ENCODE measurements around the gene ZBTB8B.

Gene ZBTB8B

DNA sequence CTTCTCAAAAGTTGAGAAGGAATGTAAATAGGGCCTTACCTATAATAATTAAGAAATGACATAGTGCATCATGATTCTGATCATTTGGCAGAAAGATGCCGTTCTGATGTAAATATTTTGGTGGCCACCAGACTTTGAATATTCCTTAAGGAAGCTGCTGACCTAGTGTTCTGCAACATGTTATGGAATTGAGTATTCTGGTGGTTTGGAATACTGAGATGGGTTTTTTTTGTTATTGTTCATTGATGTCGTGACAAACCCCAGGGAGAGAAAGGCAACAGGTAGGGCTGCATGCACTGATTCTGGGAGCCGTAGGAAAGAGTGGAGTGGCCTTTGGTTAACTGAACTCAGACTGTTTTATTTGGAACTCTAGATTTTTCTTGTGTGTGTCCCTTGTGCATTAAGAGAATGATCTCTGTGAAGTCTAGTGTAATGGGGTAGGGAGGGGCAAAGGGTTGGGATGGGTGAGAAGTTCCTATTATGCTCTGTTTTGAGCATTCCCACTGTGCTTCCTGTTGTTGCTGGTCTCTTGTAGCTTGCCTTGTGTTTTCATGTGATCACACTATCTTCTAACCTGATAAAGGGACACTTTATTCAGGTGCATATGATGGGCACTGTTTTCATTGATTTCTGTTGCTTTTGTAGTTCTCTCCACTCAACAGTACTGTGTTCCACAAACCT, 25.0 kb downstream of the ZBTB8B start:
- no peak for TF ChIP-seq SPI1 (IDR thresholded peaks at IDR 0.05; ENCODE audit: low read depth, low read length)
- TF ChIP-seq PAX5 (IDR thresholded peaks at IDR 0.05; ENCODE audit: insufficient read depth, low read length, severe bottlenecking), result no peak
- no peak for TF ChIP-seq POLR2A (IDR thresholded peaks at IDR 0.05; ENCODE audit: low read depth, low read length)
- TF ChIP-seq TAF1 (IDR thresholded peaks at IDR 0.05; ENCODE audit: low read depth, low read length), result no peak
- TF ChIP-seq POU2F2 (IDR thresholded peaks at IDR 0.05; ENCODE audit: low read depth, low read length), result no peak
- no peak for DNase-seq (ENCODE audit: insufficient read length, low spot score)

DNA sequence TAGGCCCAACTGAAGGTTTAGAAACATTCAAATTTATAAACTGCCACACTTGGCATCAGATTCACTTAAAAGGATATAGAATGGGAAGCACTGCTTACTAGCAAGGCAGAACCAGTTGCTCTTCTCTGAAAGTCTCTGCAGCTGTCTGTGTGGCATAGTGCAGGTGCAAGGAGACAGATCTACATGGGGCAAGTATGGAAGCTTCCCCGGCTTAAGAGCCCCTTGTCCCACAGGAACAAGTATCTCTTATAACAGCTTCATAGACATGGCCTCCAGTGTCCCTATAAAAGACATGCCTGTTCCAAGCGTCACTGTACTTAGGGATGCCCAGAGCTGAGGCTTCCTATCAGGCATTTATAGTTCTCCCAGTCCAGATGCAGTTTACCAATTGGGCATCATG, 26.5 kb downstream of the ZBTB8B start:
- FAIRE-seq (no peak), DNase-seq (ENCODE audit: insufficient read length, low spot score) (no peak)
- TF ChIP-seq TAF1 (IDR thresholded peaks at IDR 0.05; ENCODE audit: low read depth, low read length), result no peak
- TF ChIP-seq SPI1 (IDR thresholded peaks at IDR 0.05; ENCODE audit: low read depth, low read length), result no peak
- TF ChIP-seq PAX5 (IDR thresholded peaks at IDR 0.05; ENCODE audit: insufficient read depth, low read length, severe bottlenecking), result no peak
- no peak for TF ChIP-seq POLR2A (IDR thresholded peaks at IDR 0.05; ENCODE audit: low read depth, low read length)
- no peak for TF ChIP-seq POLR2AphosphoS5 (IDR thresholded peaks at IDR 0.05; ENCODE audit: low read depth, low read length)
- no peak for TF ChIP-seq POU2F2 (IDR thresholded peaks at IDR 0.05; ENCODE audit: low read depth, low read length)

More for the DNA sequence above, 25.0 kb downstream of the ZBTB8B start:
- FAIRE-seq, result no peak

DNA sequence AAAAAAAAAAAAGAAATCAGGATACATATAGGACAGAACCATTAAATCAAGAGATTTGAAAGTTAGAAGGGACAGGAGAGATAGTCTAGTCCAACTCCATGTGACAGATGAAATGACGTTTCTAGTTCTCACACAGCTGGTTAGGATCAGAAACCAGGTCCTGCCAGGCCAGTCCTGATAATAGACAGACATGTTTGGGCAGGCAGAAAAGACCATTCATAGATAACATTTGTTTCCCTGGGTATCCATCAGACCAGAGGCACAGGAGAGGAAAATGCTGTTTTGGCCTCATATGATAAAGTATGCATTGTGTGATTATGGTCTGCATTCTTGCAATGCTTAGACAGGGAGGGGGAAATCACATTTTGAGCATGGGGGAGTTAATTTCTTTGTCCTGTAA, 29.3 kb downstream of the ZBTB8B start:
- FAIRE-seq (no peak), DNase-seq (ENCODE audit: insufficient read length, low spot score) (no peak)
- TF ChIP-seq POLR2A (IDR thresholded peaks at IDR 0.05; ENCODE audit: low read depth, low read length) (no peak), TAF1 (IDR thresholded peaks at IDR 0.05; ENCODE audit: low read depth, low read length) (no peak), PAX5 (IDR thresholded peaks at IDR 0.05; ENCODE audit: insufficient read depth, low read length, severe bottlenecking) (no peak), POU2F2 (IDR thresholded peaks at IDR 0.05; ENCODE audit: low read depth, low read length) (no peak), SPI1 (IDR thresholded peaks at IDR 0.05; ENCODE audit: low read depth, low read length) (no peak), POLR2AphosphoS5 (IDR thresholded peaks at IDR 0.05; ENCODE audit: low read depth, low read length) (no peak)

DNA sequence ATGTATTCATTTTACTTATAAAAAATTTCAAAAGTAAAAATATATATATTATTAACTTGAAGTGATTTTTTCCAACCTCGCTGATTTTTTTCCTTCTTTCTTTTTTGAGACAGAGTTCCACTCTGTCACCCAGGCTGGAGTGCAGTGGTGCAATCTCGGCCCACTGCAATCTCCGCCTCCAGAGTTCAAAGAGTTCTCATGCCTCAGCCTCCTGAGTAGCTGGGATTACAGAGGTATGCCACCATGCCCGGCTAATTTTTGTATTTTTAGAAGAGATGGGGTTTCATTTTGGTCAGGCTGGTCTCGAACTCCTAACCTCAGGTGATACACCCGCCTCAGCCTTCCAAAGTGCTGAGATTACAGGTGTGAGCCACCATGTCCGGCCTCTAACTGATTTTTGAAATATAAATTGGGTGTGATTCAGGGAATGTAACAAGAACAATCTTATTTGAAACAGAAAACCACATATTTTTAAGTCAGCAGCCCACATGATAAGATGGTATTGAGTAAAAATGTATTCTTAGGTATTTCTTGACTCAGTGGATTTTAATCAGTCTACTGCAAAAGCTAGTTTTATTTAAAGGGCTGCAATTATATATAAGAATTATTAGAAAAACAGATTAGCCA, 30.0 kb downstream of the ZBTB8B start:
- no peak for FAIRE-seq
- no peak for DNase-seq (ENCODE audit: insufficient read length, low spot score)
- TF ChIP-seq POLR2AphosphoS5 (IDR thresholded peaks at IDR 0.05; ENCODE audit: low read depth, low read length), result no peak
- TF ChIP-seq POU2F2 (IDR thresholded peaks at IDR 0.05; ENCODE audit: low read depth, low read length), result no peak
- TF ChIP-seq SPI1 (IDR thresholded peaks at IDR 0.05; ENCODE audit: low read depth, low read length), result no peak
- no peak for TF ChIP-seq TAF1 (IDR thresholded peaks at IDR 0.05; ENCODE audit: low read depth, low read length)
- TF ChIP-seq POLR2A (IDR thresholded peaks at IDR 0.05; ENCODE audit: low read depth, low read length), result no peak
- no peak for TF ChIP-seq PAX5 (IDR thresholded peaks at IDR 0.05; ENCODE audit: insufficient read depth, low read length, severe bottlenecking)

DNA sequence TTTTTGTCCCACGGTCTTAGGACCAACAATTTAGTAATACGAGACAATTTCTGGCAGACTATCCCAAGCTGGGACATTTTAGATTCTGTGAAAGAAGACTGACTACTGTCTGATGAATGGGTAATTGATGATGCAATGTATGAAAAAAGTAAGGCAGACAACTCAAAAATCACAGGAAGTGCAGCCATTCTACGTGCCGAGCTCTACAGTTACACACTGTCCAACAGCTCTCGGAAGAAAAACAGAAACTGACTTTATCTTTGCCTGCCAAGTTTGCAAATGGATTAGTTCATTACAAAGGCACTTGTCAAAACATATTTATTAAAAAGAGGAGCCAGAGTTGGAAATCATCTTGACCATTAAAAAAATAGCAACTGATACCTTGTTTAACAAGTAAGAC, 31.3 kb downstream of the ZBTB8B start:
- no peak for DNase-seq (ENCODE audit: insufficient read length, low spot score)
- TF ChIP-seq PAX5 (IDR thresholded peaks at IDR 0.05; ENCODE audit: insufficient read depth, low read length, severe bottlenecking) (no peak), TAF1 (IDR thresholded peaks at IDR 0.05; ENCODE audit: low read depth, low read length) (no peak), POU2F2 (IDR thresholded peaks at IDR 0.05; ENCODE audit: low read depth, low read length) (no peak), POLR2A (IDR thresholded peaks at IDR 0.05; ENCODE audit: low read depth, low read length) (no peak), POLR2AphosphoS5 (IDR thresholded peaks at IDR 0.05; ENCODE audit: low read depth, low read length) (no peak), SPI1 (IDR thresholded peaks at IDR 0.05; ENCODE audit: low read depth, low read length) (no peak)
- no peak for FAIRE-seq

DNA sequence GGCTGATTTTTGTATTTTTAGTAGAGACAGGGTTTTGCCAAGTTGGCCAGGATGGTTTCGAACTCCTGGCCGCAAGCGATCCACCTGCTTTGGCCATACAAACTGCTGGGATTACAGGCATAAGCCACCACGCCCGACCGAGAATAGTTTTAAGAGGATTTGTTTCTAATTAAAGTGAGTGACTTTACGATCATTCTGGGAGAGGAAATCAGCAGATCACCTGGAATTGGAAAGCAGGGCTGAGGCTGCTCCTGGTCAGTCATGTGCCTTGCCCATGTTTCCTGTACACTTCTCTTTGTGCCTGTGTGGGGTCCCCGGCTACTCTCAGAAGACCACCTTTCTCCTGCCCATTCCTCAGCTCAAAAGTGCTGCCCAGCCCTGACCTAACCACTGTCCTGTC, 33.9 kb downstream of the ZBTB8B start:
- no peak for FAIRE-seq
- no peak for TF ChIP-seq POLR2AphosphoS5 (IDR thresholded peaks at IDR 0.05; ENCODE audit: low read depth, low read length)
- no peak for TF ChIP-seq POU2F2 (IDR thresholded peaks at IDR 0.05; ENCODE audit: low read depth, low read length)
- TF ChIP-seq TAF1 (IDR thresholded peaks at IDR 0.05; ENCODE audit: low read depth, low read length), result no peak
- TF ChIP-seq SPI1 (IDR thresholded peaks at IDR 0.05; ENCODE audit: low read depth, low read length), result no peak
- TF ChIP-seq POLR2A (IDR thresholded peaks at IDR 0.05; ENCODE audit: low read depth, low read length), result no peak
- TF ChIP-seq PAX5 (IDR thresholded peaks at IDR 0.05; ENCODE audit: insufficient read depth, low read length, severe bottlenecking), result no peak
- no peak for DNase-seq (ENCODE audit: insufficient read length, low spot score)

DNA sequence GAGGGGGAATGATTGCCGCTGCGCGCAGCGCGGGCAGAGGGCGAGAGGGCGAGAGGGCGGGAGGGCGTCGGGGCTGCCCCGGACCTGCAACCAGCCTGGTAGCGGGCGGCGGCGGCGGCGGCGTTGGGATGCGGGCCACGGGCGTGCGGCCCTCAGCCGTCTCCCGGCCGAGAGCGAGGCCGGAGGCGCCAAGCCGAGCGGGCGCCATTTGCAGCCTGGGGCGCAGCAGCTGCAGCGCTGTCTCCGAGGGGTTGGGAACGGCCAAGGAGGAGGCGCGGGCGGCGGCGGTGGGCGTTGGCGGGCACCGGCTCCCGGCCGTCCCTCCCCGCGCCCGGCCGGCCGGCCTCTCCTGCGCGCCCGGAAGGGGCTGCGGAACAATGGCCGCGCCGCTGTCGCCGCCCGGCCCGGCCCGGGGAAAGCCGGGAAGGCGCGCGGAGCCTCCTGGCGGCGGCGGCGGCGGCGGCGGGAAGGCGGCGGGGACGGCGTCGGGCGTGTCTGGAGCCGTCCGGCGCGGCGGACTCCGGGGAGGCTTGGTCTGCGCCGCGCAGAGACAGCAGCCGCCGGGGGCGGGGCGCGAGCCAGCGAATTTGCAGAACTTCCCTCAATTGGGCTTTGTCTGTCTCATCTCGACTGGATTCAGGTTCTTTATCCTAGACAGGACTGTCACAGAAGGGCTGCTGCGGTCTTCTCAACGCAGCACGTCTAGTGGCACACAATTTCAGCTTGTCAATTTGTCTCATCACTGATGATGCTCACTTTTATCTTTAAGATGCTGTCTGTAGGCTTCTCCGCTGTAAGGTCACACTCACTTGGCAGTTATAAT, 35.7 kb downstream of the ZBTB8B start:
- peak; percentile 57 for FAIRE-seq
- no peak for TF ChIP-seq POU2F2 (IDR thresholded peaks at IDR 0.05; ENCODE audit: low read depth, low read length)
- no peak for TF ChIP-seq POLR2AphosphoS5 (IDR thresholded peaks at IDR 0.05; ENCODE audit: low read depth, low read length)
- no peak for TF ChIP-seq POLR2A (IDR thresholded peaks at IDR 0.05; ENCODE audit: low read depth, low read length)
- peak; percentile 68 for DNase-seq (ENCODE audit: insufficient read length, low spot score)

DNA sequence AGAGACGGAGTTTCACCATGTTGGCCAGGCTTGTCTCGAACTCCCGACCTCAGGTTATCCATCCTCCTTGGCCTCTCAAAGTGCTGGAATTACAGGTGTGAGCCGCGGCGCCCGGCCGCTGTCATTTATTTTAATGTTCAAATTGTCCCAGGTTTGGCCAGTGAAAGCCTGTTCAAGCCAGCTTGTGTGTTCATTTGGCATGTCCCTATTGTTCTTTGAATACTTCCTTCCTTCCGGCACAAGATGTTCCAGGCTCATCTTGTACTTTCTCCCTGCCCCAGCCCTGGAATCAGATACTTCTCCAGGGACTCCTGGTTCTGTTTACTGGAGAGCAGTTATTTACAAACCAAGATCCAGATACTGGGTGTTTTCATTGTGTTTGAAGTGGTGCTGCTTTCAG, 37.0 kb downstream of the ZBTB8B start:
- TF ChIP-seq POLR2A (IDR thresholded peaks at IDR 0.05; ENCODE audit: low read depth, low read length) (no peak), TAF1 (IDR thresholded peaks at IDR 0.05; ENCODE audit: low read depth, low read length) (no peak), POLR2AphosphoS5 (IDR thresholded peaks at IDR 0.05; ENCODE audit: low read depth, low read length) (no peak), PAX5 (IDR thresholded peaks at IDR 0.05; ENCODE audit: insufficient read depth, low read length, severe bottlenecking) (no peak), POU2F2 (IDR thresholded peaks at IDR 0.05; ENCODE audit: low read depth, low read length) (no peak), SPI1 (IDR thresholded peaks at IDR 0.05; ENCODE audit: low read depth, low read length) (no peak)
- no peak for DNase-seq (ENCODE audit: insufficient read length, low spot score)
- no peak for FAIRE-seq

DNA sequence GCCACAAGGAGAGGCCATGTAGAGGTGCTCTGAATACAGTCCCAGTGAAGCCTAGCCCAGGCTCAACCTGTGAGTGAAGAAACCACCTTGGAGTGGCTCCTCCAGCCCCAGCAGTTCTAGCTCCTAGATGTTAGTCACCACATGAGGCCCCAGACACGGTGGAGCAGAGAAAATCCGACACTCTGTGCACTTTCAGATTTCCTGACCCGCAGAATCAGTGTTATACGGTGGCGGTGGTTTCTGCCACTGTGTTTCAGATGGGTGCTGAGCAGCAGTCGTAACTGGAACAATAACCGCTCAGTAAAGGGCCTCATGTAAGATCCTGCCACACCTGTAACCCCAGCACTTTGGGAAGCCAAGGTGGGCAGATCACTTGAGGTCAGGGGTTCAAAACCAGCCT, 38.3 kb downstream of the ZBTB8B start:
- DNase-seq (ENCODE audit: insufficient read length, low spot score) (no peak), FAIRE-seq (no peak)
- TF ChIP-seq POLR2A (IDR thresholded peaks at IDR 0.05; ENCODE audit: low read depth, low read length), result no peak
- no peak for TF ChIP-seq TAF1 (IDR thresholded peaks at IDR 0.05; ENCODE audit: low read depth, low read length)
- TF ChIP-seq POLR2AphosphoS5 (IDR thresholded peaks at IDR 0.05; ENCODE audit: low read depth, low read length), result no peak
- no peak for TF ChIP-seq PAX5 (IDR thresholded peaks at IDR 0.05; ENCODE audit: insufficient read depth, low read length, severe bottlenecking)
- no peak for TF ChIP-seq POU2F2 (IDR thresholded peaks at IDR 0.05; ENCODE audit: low read depth, low read length)
- TF ChIP-seq SPI1 (IDR thresholded peaks at IDR 0.05; ENCODE audit: low read depth, low read length), result no peak
